Natural killer cell (primary cell): Measurements from ENCODE around the gene ILK. TPM values are rescaled to one million over a fixed set of nuclear protein-coding genes. Genes with fewer than 3 reads are reported as not detected.

ENCODE experiments used
- ATAC-seq, 3 donors: fragments of 150-1000 bp in 2 of 3; fragments of 200-7000 bp in 1 of 3; cut with Tn5 transposase; 1 replicate in 1 of 3; 2 replicates in 2 of 3; pipeline ENCODE4 v1.10.0; 2021; ENCODE audit warnings: mild to moderate bottlenecking in 2 of 3, moderate library complexity in 2 of 3
- DNase-seq, 2 donors: peaks; one replicate each; pipeline versions ENCODE4 v3.0.0 to v3.0.0-alpha.2; 2013 to 2021; ENCODE audit warnings: mixed read lengths in 1 of 2
- H3K27ac ChIP-seq: one replicate; pipeline ENCODE4 v1.5.1; 2013; ENCODE audit warnings: mild to moderate bottlenecking, low read length
- H3K27me3 ChIP-seq: one replicate; pipeline ENCODE4 v1.6.1; 2013; ENCODE audit warnings: low read length; ENCODE audit not compliant: control insufficient read depth, insufficient read depth
- H3K36me3 ChIP-seq: one replicate; pipeline ENCODE4 v1.6.1; 2013; ENCODE audit warnings: low read length; ENCODE audit not compliant: control insufficient read depth, insufficient read depth
- H3K4me1 ChIP-seq: one replicate; pipeline ENCODE4 v1.6.1; 2013; ENCODE audit warnings: low read length; ENCODE audit not compliant: control insufficient read depth, insufficient read depth
- H3K4me3 ChIP-seq: one replicate; pipeline ENCODE4 v1.5.1; 2013; ENCODE audit warnings: low read length
- H3K9me3 ChIP-seq: one replicate; pipeline ENCODE4 v1.6.1; 2013; ENCODE audit warnings: low read length; ENCODE audit not compliant: control insufficient read depth, insufficient read depth
- H3K27ac Mint-ChIP-seq, 2 donors: one replicate each; pipeline ENCODE4 v1.8.0; 2022; ENCODE audit warnings: mild to moderate bottlenecking in 2 of 2, mixed read lengths in 2 of 2, moderate library complexity in 1 of 2
- H3K27me3 Mint-ChIP-seq, 2 donors: one replicate each; pipeline ENCODE4 v1.8.0; 2022; ENCODE audit warnings: low read depth in 2 of 2, mixed read lengths in 2 of 2
- H3K36me3 Mint-ChIP-seq: one replicate; pipeline ENCODE4 v1.8.0; 2022; ENCODE audit warnings: mixed read lengths
- H3K4me1 Mint-ChIP-seq, 2 donors: one replicate each; pipeline ENCODE4 v1.8.0; 2022; ENCODE audit warnings: mixed read lengths in 2 of 2
- H3K4me3 Mint-ChIP-seq: one replicate; pipeline ENCODE4 v1.8.0; 2022; ENCODE audit warnings: mild to moderate bottlenecking, moderate library complexity, mixed read lengths
- H3K9me3 Mint-ChIP-seq, 2 donors: one replicate each; pipeline ENCODE4 v1.8.0; 2022; ENCODE audit warnings: mixed read lengths in 2 of 2
- CTCF ChIP-seq: fragments of 200-600 bp; IDR thresholded peaks from one replicate; pipeline ENCODE4 v1.8.0; 2022; ENCODE audit warnings: antibody characterized with exemption
- WGBS: methylation state at CpG from one replicate; pipeline ENCODE4 v1.1.7; 2013; ENCODE audit warnings: missing lambda C conversion rate; ENCODE audit not compliant: insufficient coverage; 5-methylcytosine and 5-hydroxymethylcytosine counted together
- intact Hi-C: fragments of 100-400 bp; cut with micrococcal nuclease; formaldehyde crosslinking; loops from one replicate; pipeline ENCODE4 v1.14.2; 2022
- total RNA-seq, 4 donors: library from RNA; stranded (reverse); fragments of 120-200 nt in 1 of 4; gene quantifications; one replicate each; pipeline versions ENCODE4 v1.2.3 to v1.2.4, GENCODE V29; 2013 to 2022

ILK gene
- total RNA-seq, 3 donors from 2014 or later (not counting 1 experiment from before 2014, with no cell fraction given): 109 to 145 (median 142) TPM

DNA sequence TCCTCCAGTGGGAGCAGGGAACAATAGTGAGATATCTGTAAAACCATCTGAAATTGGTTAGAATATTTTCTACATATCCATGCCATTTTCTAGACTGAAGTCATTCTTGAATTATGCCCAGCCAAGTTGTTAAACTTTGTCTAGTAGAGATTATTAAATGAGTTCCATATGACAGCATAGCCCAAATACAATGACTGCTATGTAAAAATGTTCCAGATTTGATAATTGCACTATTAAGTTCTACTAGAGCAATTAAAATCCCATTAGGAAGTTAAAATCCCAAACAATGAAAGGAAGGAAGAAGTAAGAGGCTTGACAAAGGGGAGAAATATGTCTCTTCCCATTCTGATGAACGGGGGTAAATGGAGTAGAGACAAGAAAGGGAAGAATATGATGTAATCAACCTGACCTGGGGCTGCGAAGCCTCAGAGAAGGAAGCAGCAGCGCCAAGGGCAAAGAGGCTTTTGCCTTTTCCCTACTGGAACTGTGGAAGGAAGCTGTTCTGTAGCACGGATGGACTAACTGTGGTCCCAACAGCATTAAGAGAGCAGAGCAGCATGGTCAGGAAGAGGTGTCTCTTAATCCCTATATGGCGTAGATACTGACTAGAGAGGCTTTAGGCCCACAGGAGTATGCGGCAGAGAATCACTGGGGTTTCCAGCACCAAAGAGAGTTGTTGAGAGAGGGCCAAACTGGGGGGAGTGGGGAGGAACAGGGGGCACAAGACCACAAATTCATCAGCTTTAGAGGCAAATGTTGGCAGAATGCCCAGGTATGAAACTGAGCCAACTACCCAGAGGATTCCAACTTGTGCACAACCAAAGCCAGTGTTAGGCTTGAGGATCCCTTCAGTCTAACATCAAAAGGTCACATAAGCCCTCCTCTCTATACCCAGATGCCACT, 26.9 kb upstream of the ILK start:
- intact Hi-C loops: no loop called here

DNA sequence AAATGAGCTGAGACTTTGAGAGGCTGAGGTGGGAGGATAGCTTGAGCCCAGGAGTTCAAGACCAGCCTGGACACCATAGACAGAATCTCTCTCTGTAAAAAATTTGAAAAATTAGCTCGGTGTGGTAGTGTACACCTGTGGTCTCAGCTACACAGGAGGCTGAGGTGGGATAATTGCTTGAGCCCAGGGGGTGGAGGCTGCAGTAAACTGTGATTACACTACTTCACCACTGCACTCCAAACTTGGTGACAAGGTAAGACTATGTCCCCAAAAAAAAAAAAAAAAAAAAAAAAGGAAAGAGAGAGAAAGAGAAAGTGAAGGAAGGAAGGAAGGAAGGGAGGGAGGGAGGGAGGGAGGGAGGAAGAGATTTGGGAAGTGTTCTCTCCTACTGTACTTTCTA, 25.4 kb upstream of the ILK start:
- H3K27me3 ChIP-seq: no peaks in the 10 kb centered on the region
- no peaks in the 10 kb centered on the region for H3K9me3 ChIP-seq
- H3K4me3 ChIP-seq: no peak overlapping the region
- peaks cover 4% of the 10 kb centered on the region in 2 donors for H3K9me3 Mint-ChIP-seq
- H3K4me1 Mint-ChIP-seq: no peaks in the 10 kb centered on the region
- H3K27ac ChIP-seq: no peak overlapping the region
- H3K4me3 Mint-ChIP-seq: no peak overlapping the region
- TF ChIP-seq CTCF: no peak
- H3K36me3 Mint-ChIP-seq: peaks cover 14% of the 10 kb centered on the region
- intact Hi-C loops: no loop called here
- 100% methylated on average over 1 of the region's 1 CpG for WGBS
- H3K36me3 ChIP-seq: no peaks in the 10 kb centered on the region
- H3K27ac Mint-ChIP-seq: no peak overlapping the region
- ATAC-seq (no peak), DNase-seq (no peak)
- no peaks in the 10 kb centered on the region for H3K4me1 ChIP-seq
- no peaks in the 10 kb centered on the region for H3K27me3 Mint-ChIP-seq

More for the DNA sequence above, 26.9 kb upstream of the ILK start:
- Mint-ChIP-seq H3K4me3 (no peak overlapping the region), H3K27me3 (no peaks in the 10 kb centered on the region), H3K4me1 (no peaks in the 10 kb centered on the region), H3K9me3 (no peaks in the 10 kb centered on the region), H3K36me3 (no peaks in the 10 kb centered on the region), H3K27ac (no peak overlapping the region)
- no peaks in the 10 kb centered on the region for H3K36me3 ChIP-seq
- H3K27ac ChIP-seq: no peak overlapping the region
- H3K4me3 ChIP-seq: no peak overlapping the region
- H3K4me1 ChIP-seq: no peaks in the 10 kb centered on the region
- no peak for ATAC-seq
- no peak for DNase-seq
- no peaks in the 10 kb centered on the region for H3K27me3 ChIP-seq
- H3K9me3 ChIP-seq: no peaks in the 10 kb centered on the region
- WGBS: 65% methylated on average over 5 of the region's 6 CpGs
- no peak for TF ChIP-seq CTCF

DNA sequence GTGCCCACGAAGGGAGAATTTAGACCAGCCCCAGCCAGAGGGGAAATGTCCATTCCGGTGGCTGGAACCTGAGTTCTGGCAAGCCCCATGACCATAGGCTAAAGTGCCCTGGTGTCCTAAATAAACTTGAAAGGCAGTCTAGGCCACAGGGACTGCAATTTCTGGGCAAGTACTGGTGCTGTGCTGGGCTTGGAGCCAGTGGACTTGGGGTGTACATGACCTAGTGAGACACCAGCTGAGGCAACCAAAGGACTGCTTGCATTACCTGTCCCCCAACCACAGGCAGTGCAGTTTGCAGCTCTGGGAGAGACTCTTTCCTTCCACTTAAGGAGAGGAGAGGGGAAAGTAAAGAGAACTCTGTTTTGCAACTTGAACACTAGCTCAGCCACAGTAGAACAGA, 23.9 kb upstream of the ILK start:
- intact Hi-C loops: no loop called here
- Histone ChIP-seq H3K9me3 (no peaks in the 10 kb centered on the region), H3K27me3 (no peaks in the 10 kb centered on the region), H3K36me3 (no peaks in the 10 kb centered on the region), H3K4me3 (no peak overlapping the region), H3K27ac (no peak overlapping the region), H3K4me1 (no peaks in the 10 kb centered on the region)
- DNase-seq (no peak), ATAC-seq (no peak)
- TF ChIP-seq CTCF: no peak
- peaks cover 29% of the 10 kb centered on the region for H3K36me3 Mint-ChIP-seq
- H3K27ac Mint-ChIP-seq: no peak overlapping the region
- H3K9me3 Mint-ChIP-seq: peaks cover 5 to 9% of the 10 kb centered on the region in 2 donors
- no peaks in the 10 kb centered on the region for H3K4me1 Mint-ChIP-seq
- WGBS: no CpG with 5 or more reads among the region's 2 CpGs
- H3K27me3 Mint-ChIP-seq: no peaks in the 10 kb centered on the region
- no peak overlapping the region for H3K4me3 Mint-ChIP-seq

- H3K9me3 ChIP-seq: no peaks in the 10 kb centered on the region
- Mint-ChIP-seq H3K27ac (no peak overlapping the region), H3K36me3 (peaks cover 32% of the 10 kb centered on the region), H3K4me3 (no peak overlapping the region), H3K9me3 (peaks cover 5 to 9% of the 10 kb centered on the region in 2 donors), H3K27me3 (no peaks in the 10 kb centered on the region), H3K4me1 (no peaks in the 10 kb centered on the region)
- intact Hi-C loops: no loop called here
- H3K27ac ChIP-seq: no peak overlapping the region
- H3K4me1 ChIP-seq: no peaks in the 10 kb centered on the region
- H3K36me3 ChIP-seq: no peaks in the 10 kb centered on the region
- no peaks in the 10 kb centered on the region for H3K27me3 ChIP-seq
- WGBS: 67% methylated on average over 1 of the region's 1 CpG
- DNase-seq (no peak), ATAC-seq (no peak)
- TF ChIP-seq CTCF: no peak
- no peak overlapping the region for H3K4me3 ChIP-seq
These were observed 20.0 kb upstream of the ILK start for GRCh38 chr11:6583584-6583983.
